Naive B cell (primary cell): Measurements from ENCODE around the gene TMLHE. TPM values are rescaled to one million over a fixed set of nuclear protein-coding genes. Genes with fewer than 3 reads are reported as not detected.
A peak's percentile ranks its signal among the peaks of the same experiment; 100 is the strongest.
"Not testable (repeated sequence)": the region's sequence is repeated elsewhere in the genome, so short reads cannot be mapped to it uniquely, and the experiment has no call there.

Experiments
- ATAC-seq, 2 donors: fragments of 150-1000 bp; cut with Tn5 transposase; 2 replicates each; pipeline ENCODE4 v1.10.0; 2021; ENCODE audit warnings: low read depth in 2 of 2, mild to moderate bottlenecking in 2 of 2, moderate library complexity in 2 of 2
- DNase-seq: peaks from one replicate; pipeline ENCODE4 v3.0.0; 2022
- H3K27ac Mint-ChIP-seq, 6 donors: one replicate each; pipeline ENCODE4 v1.8.0; 2020 to 2022; ENCODE audit warnings: mild to moderate bottlenecking in 6 of 6, mixed read lengths in 6 of 6, moderate library complexity in 5 of 6, inconsistent platforms in 2 of 6
- H3K27me3 Mint-ChIP-seq, 3 donors: one replicate each; pipeline ENCODE4 v1.8.0; 2021 to 2022; ENCODE audit warnings: mixed read lengths in 3 of 3, mild to moderate bottlenecking in 1 of 3
- H3K36me3 Mint-ChIP-seq, 2 donors: one replicate each; pipeline ENCODE4 v1.8.0; 2020 to 2022; ENCODE audit warnings: mixed read lengths in 2 of 2, inconsistent platforms in 1 of 2, mild to moderate bottlenecking in 1 of 2
- H3K4me1 Mint-ChIP-seq, 3 donors: one replicate each; pipeline ENCODE4 v1.8.0; 2020 to 2022; ENCODE audit warnings: mixed read lengths in 3 of 3, inconsistent platforms in 1 of 3, mild to moderate bottlenecking in 1 of 3, moderate library complexity in 1 of 3
- H3K4me3 Mint-ChIP-seq, 8 donors: one replicate each; pipeline ENCODE4 v1.8.0; 2020 to 2022; ENCODE audit warnings: mild to moderate bottlenecking in 8 of 8, mixed read lengths in 8 of 8, moderate library complexity in 8 of 8, inconsistent platforms in 2 of 8
- H3K9me3 Mint-ChIP-seq, 7 donors: one replicate each; pipeline ENCODE4 v1.8.0; 2020 to 2022; ENCODE audit warnings: mixed read lengths in 7 of 7, mild to moderate bottlenecking in 5 of 7, inconsistent platforms in 2 of 7, moderate library complexity in 1 of 7
- polyA plus RNA-seq, 6 donors: library from polyadenylated mRNA; unstranded; fragments of 300-500 nt; fragmentation: Illumina TruSeq; gene quantifications; one replicate each; pipeline ENCODE4 v1.2.3, GENCODE V29; 2021; ENCODE audit warnings: low read depth in 6 of 6

TMLHE gene
- polyA plus RNA-seq, 6 donors from 2014 or later: 21.2 to 38.5 (median 28.8) TPM

GRCh38 chrX:155592981-155593380 lies 19.8 kb downstream of the TMLHE start:
- Mint-ChIP-seq H3K27ac (no peak overlapping the region), H3K4me3 (peak overlapping the region in 1 of 8 donors; percentile 47), H3K27me3 (no peaks in the 10 kb centered on the region), H3K36me3 (peaks cover 22 to 26% of the 10 kb centered on the region in 2 donors), H3K9me3 (peaks cover 6 to 58% (median 27%) of the 10 kb centered on the region in 7 donors), H3K4me1 (no peaks in the 10 kb centered on the region)
- ATAC-seq (no peak), DNase-seq (no peak)

- DNase-seq: no peak
- Mint-ChIP-seq H3K9me3 (peaks cover 6 to 64% (median 31%) of the 10 kb centered on the region in 7 donors), H3K27ac (no peak overlapping the region), H3K4me3 (no peak overlapping the region), H3K27me3 (no peaks in the 10 kb centered on the region), H3K36me3 (peaks cover 22 to 26% of the 10 kb centered on the region in 2 donors), H3K4me1 (no peaks in the 10 kb centered on the region)
- ATAC-seq: no peak
These were observed 20.4 kb downstream of the TMLHE start for GRCh38 chrX:155592331-155592730.

GRCh38 chrX:155577682-155578081 lies 35.1 kb downstream of the TMLHE start:
- no peaks in the 10 kb centered on the region for H3K27me3 Mint-ChIP-seq
- no peak for DNase-seq
- H3K4me3 Mint-ChIP-seq: peak overlapping the region in 1 of 8 donors; percentile 55
- no peak overlapping the region for H3K27ac Mint-ChIP-seq
- ATAC-seq: peak in 1 of 2 donors; percentile 35
- H3K36me3 Mint-ChIP-seq: peaks cover 0 to 6% of the 10 kb centered on the region in 2 donors
- peaks cover 13 to 33% (median 23%) of the 10 kb centered on the region in 3 donors for H3K4me1 Mint-ChIP-seq
- peaks cover 0 to 30% (median 12%) of the 10 kb centered on the region in 7 donors for H3K9me3 Mint-ChIP-seq

DNA sequence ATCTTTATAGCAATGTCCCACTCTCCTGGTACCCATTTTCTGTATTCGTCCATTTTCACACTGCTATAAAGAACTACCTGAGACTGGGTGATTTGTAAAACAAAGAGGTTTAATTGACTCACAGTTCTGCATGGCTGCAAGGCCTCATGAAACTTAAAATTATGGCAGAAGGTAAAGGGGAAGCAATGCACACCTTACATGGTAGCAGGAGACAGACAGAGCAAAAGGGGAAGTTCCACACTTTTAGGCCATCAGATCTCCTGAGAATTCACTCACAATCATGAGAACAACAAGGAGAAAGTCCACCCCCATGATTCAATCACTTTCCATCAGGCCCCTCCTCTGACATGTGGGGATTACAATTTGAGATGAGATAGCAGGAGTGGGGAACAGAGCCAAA lies 49.7 kb downstream of the TMLHE start:
- ATAC-seq: no peak
- H3K4me3 Mint-ChIP-seq: no peak overlapping the region

DNA sequence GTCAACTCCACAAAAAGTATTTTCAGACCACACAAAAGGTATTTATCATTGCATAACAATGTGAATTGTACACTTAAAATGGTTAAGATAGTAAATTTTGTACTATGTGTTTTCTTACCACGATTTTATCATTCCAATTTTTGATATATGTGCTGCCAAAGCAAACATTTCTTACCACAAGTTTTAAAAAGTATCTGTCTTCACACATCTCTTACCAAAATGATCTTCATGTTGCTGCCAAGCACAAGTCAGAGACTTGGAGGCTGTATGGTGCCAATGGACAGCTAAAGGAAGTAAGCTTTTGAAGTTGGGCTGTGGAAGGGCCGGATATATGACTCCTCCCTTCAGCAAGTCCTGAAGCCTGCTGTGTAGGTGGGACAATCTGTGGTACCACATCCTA lies 67.9 kb downstream of the TMLHE start:
- no peaks in the 10 kb centered on the region for H3K4me1 Mint-ChIP-seq
- H3K27ac Mint-ChIP-seq: peak overlapping the region in 1 of 6 donors; percentile 41
- H3K36me3 Mint-ChIP-seq: peaks cover 22 to 37% of the 10 kb centered on the region in 2 donors
- H3K4me3 Mint-ChIP-seq: no peak overlapping the region
- peaks cover 3 to 40% (median 21%) of the 10 kb centered on the region in 7 donors for H3K9me3 Mint-ChIP-seq
- H3K27me3 Mint-ChIP-seq: no peaks in the 10 kb centered on the region
- DNase-seq (no peak), ATAC-seq (no peak)

More for the DNA sequence above, 49.7 kb downstream of the TMLHE start:
- Mint-ChIP-seq H3K36me3 (peaks cover 9 to 20% of the 10 kb centered on the region in 2 donors), H3K9me3 (peaks cover 0 to 15% (median 2%) of the 10 kb centered on the region in 7 donors), H3K27ac (peak overlapping the region in 1 of 6 donors; percentile 24), H3K4me1 (peaks cover 0 to 24% (median 7%) of the 10 kb centered on the region in 3 donors), H3K27me3 (no peaks in the 10 kb centered on the region)
- no peak for DNase-seq

- no peak for ATAC-seq
- Mint-ChIP-seq H3K4me1 (peaks cover 0 to 9% (median 0%) of the 10 kb centered on the region in 3 donors), H3K4me3 (no peak overlapping the region), H3K36me3 (peaks cover 5 to 25% of the 10 kb centered on the region in 2 donors), H3K27ac (peak overlapping the region in 1 of 6 donors; percentile 83), H3K27me3 (no peaks in the 10 kb centered on the region), H3K9me3 (peaks cover 0 to 11% (median 9%) of the 10 kb centered on the region in 7 donors)
- DNase-seq: no peak
These were observed 76.9 kb downstream of the TMLHE start for GRCh38 chrX:155535866-155536265.

DNA sequence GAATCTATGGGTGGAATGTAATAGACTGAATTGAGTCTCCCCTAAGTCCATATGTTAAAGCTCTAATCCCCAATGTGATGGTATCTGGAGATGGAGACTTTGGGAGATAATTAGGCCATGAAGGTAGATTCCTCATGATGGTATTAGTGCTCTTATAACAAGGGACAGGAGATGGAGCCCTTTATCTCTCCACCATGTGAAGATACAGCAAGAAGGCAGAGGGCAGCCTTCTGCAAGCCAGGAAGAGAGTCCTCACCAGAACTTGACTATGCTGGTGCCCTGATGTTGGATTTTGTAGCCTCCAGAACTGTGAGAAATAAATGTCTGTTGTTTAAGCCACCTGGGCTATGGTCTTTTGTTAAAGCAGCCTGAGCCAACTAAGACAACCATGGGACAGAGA lies 78.0 kb downstream of the TMLHE start:
- Mint-ChIP-seq H3K36me3 (peaks cover 5 to 26% of the 10 kb centered on the region in 2 donors), H3K27ac (no peak overlapping the region), H3K27me3 (no peaks in the 10 kb centered on the region), H3K4me3 (peak overlapping the region in 1 of 8 donors; percentile 53), H3K4me1 (peaks cover 0 to 9% (median 0%) of the 10 kb centered on the region in 3 donors), H3K9me3 (peaks cover 0 to 11% (median 3%) of the 10 kb centered on the region in 7 donors)
- no peak for ATAC-seq
- DNase-seq: no peak

- not testable (repeated sequence) for ATAC-seq, H3K27me3 Mint-ChIP-seq, DNase-seq, H3K4me3 Mint-ChIP-seq, H3K4me1 Mint-ChIP-seq
- H3K36me3 Mint-ChIP-seq: peaks cover 39 to 44% of the 10 kb centered on the region in 2 donors
- peaks cover 3 to 45% (median 28%) of the 10 kb centered on the region in 7 donors for H3K9me3 Mint-ChIP-seq
- peak overlapping the region in 1 of 6 donors; percentile 77 for H3K27ac Mint-ChIP-seq
These were observed 85.7 kb downstream of the TMLHE start for GRCh38 chrX:155527023-155527422.

- Mint-ChIP-seq H3K4me3 (no peak overlapping the region), H3K27me3 (no peaks in the 10 kb centered on the region), H3K27ac (no peak overlapping the region), H3K36me3 (peaks cover 7 to 17% of the 10 kb centered on the region in 2 donors), H3K9me3 (peaks cover 0 to 12% (median 3%) of the 10 kb centered on the region in 7 donors), H3K4me1 (no peaks in the 10 kb centered on the region)
- ATAC-seq (no peak), DNase-seq (no peak)
These were observed 98.5 kb downstream of the TMLHE start for GRCh38 chrX:155514225-155514624.

GRCh38 chrX:155505296-155505695 lies 107.5 kb downstream of the TMLHE start:
- Mint-ChIP-seq H3K27me3 (no peaks in the 10 kb centered on the region), H3K36me3 (peaks cover 5 to 8% of the 10 kb centered on the region in 2 donors), H3K4me3 (no peak overlapping the region), H3K4me1 (no peaks in the 10 kb centered on the region), H3K27ac (no peak overlapping the region), H3K9me3 (peaks cover 0 to 3% (median 0%) of the 10 kb centered on the region in 7 donors)
- DNase-seq (no peak), ATAC-seq (no peak)

DNA sequence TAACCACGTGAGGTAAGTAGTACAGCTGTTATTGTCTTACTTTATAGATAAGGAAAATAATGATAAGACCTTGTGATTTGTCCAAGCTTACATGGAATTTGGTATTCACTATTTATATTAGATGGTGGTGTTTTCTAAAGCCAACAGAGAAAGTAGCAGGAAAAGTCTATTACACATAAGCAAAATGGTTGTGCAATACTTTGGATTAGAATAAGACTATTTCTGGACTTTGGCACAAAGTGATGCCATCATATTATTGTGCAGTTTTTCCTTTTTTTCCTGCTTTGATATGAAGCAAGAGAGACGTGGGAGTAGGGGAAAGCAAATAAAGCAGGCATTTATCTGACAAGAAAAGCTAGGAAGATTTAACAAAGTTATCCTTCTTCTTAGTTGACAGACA lies 117.6 kb downstream of the TMLHE start:
- H3K4me3 Mint-ChIP-seq, H3K9me3 Mint-ChIP-seq, ATAC-seq, DNase-seq, H3K4me1 Mint-ChIP-seq, H3K36me3 Mint-ChIP-seq, H3K27ac Mint-ChIP-seq, H3K27me3 Mint-ChIP-seq: not testable (repeated sequence)

- H3K4me1 Mint-ChIP-seq, DNase-seq, H3K4me3 Mint-ChIP-seq, H3K27ac Mint-ChIP-seq, ATAC-seq, H3K36me3 Mint-ChIP-seq, H3K9me3 Mint-ChIP-seq, H3K27me3 Mint-ChIP-seq: not testable (repeated sequence)
These were observed 121.3 kb downstream of the TMLHE start for GRCh38 chrX:155491421-155491820.

DNA sequence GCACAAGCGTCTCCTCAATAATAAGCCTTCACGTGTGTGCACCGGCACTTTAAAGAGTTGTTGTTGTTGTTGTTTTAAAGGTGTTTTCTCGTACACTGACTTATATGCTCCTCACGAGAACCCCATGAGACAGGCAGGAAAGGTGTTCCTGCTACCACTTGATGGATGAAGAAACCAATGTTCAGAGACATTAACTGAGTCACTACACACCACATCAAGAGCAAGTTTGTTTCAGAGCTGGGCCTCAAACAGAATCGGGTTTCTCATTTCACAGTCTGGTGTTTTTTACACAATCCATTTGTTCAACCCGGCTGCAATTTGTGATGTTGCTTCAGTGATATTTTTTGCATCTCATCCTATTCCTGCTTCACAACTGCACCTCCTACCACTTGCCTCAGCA lies 135.6 kb downstream of the TMLHE start:
- not testable (repeated sequence) for DNase-seq, H3K27me3 Mint-ChIP-seq, H3K4me3 Mint-ChIP-seq, H3K27ac Mint-ChIP-seq, H3K4me1 Mint-ChIP-seq, H3K9me3 Mint-ChIP-seq, ATAC-seq, H3K36me3 Mint-ChIP-seq

GRCh38 chrX:155466269-155466938 lies 146.3 kb downstream of the TMLHE start:
- not testable (repeated sequence) for H3K9me3 Mint-ChIP-seq, H3K36me3 Mint-ChIP-seq, H3K27ac Mint-ChIP-seq, H3K4me1 Mint-ChIP-seq, H3K4me3 Mint-ChIP-seq, DNase-seq, H3K27me3 Mint-ChIP-seq
- peak; percentile 64 to 83 for ATAC-seq
